PC-9 (cell line): ENCODE data around the gene IL2RG. TPM values are rescaled to one million over a fixed set of nuclear protein-coding genes. Genes with fewer than 3 reads are reported as not detected.

Experiments used
- BruUV-seq: library from RNA; stranded (reverse); fragments of 400-500 nt; replicated peaks from 2 replicates; lab custom pipeline; 2021; lab: Mats Ljungman, UMichigan
- CTCF ChIA-PET: fragments of 300-600 bp; sonication (Branson Sonifier 250); formaldehyde crosslinking; loops from one replicate; lab custom pipeline; 2022; ENCODE audit warnings: antibody characterized with exemption; lab: Charles Lee
- POLR2A ChIA-PET: fragments of 300-600 bp; sonication (Branson Sonifier 250); formaldehyde crosslinking; loops from one replicate; lab custom pipeline; 2022; ENCODE audit warnings: antibody characterized with exemption; ENCODE audit not compliant: unreplicated experiment; lab: Charles Lee
- DNase-seq, 2 experiments: peaks; one replicate each; pipeline versions ENCODE4 v3.0.0 to v3.0.0-alpha.2; 2015 to 2022; ENCODE audit warnings: mixed read lengths in 1 of 2
- H2AFZ ChIP-seq: fragments of 200-600 bp; sonication (generic); 2 replicates; pipeline ENCODE4 v1.8.1; 2017; ENCODE audit warnings: antibody characterized with exemption
- H3F3A ChIP-seq: fragments of 200-600 bp; sonication (generic); 2 replicates; pipeline ENCODE4 v1.8.1; 2017; ENCODE audit warnings: antibody characterized with exemption, mild to moderate bottlenecking, low read depth; ENCODE audit not compliant: insufficient read depth
- H3K27ac ChIP-seq: fragments of 200-600 bp; sonication (generic); 2 replicates; pipeline ENCODE4 v1.6.1; 2016; ENCODE audit warnings: mixed run types
- H3K27me3 ChIP-seq: fragments of 200-600 bp; sonication (generic); 2 replicates; pipeline ENCODE4 v1.6.1; 2016; ENCODE audit warnings: low read depth, mixed run types; ENCODE audit not compliant: insufficient read depth
- H3K36me3 ChIP-seq: fragments of 200-600 bp; sonication (generic); 2 replicates; pipeline ENCODE4 v1.6.1; 2016; ENCODE audit warnings: low read depth, mixed run types
- H3K4me1 ChIP-seq: fragments of 200-600 bp; sonication (generic); replicated peaks from 2 replicates; pipeline ENCODE4 v1.6.1; 2016; ENCODE audit warnings: mixed run types; ENCODE audit not compliant: insufficient read depth
- H3K4me2 ChIP-seq: fragments of 200-600 bp; sonication (generic); 2 replicates; pipeline ENCODE4 v1.6.1; 2017; ENCODE audit warnings: mixed run types
- H3K4me3 ChIP-seq: fragments of 200-600 bp; sonication (generic); 2 replicates; pipeline ENCODE4 v1.6.1; 2016; ENCODE audit warnings: mixed run types
- H3K79me2 ChIP-seq: fragments of 200-600 bp; sonication (generic); 2 replicates; pipeline ENCODE4 v1.6.1; 2017; ENCODE audit warnings: low read depth, mixed run types
- H3K9me2 ChIP-seq: fragments of 200-600 bp; sonication (generic); 2 replicates; pipeline ENCODE4 v1.8.1; 2017; ENCODE audit warnings: mild to moderate bottlenecking; ENCODE audit not compliant: insufficient read depth
- H3K9me3 ChIP-seq: fragments of 200-600 bp; sonication (generic); 2 replicates; pipeline ENCODE4 v1.8.1; 2016; ENCODE audit warnings: low read depth; ENCODE audit not compliant: insufficient read depth
- H4K20me1 ChIP-seq: fragments of 200-600 bp; sonication (generic); 2 replicates; pipeline ENCODE4 v1.8.1; 2017; ENCODE audit not compliant: insufficient read depth
- EZH2 ChIP-seq: fragments of 200-600 bp; sonication (generic); IDR thresholded peaks from 2 replicates; pipeline ENCODE4 v1.8.0; 2017; ENCODE audit warnings: antibody characterized with exemption, low read depth
- intact Hi-C: fragments of 100-400 bp; cut with micrococcal nuclease; formaldehyde crosslinking; loops from one replicate; pipeline ENCODE4 v1.10.0; 2022; ENCODE audit not compliant: unreplicated experiment
- total RNA-seq: library from RNA; stranded (reverse); gene quantifications from 2 replicates; pipeline ENCODE4 v1.2.3, GENCODE V29; 2021
- TF ChIP-seq, protein P1 (sequence below): fragments of 200-600 bp; sonication (generic); conservative IDR thresholded peaks from 2 replicates; pipeline ENCODE4 v1.6.1; 2017; ENCODE audit warnings: mixed run types, antibody characterized with exemption, mild to moderate bottlenecking, moderate library complexity

IL2RG gene
- total RNA-seq, 1 experiment from 2014 or later: not detected

GRCh38 chrX:71082822-71083221 lies 28.6 kb downstream of the IL2RG start:
- Histone ChIP-seq H2AFZ (no peak overlapping the region), H3K9me3 (no peaks in the 10 kb centered on the region), H4K20me1 (no peaks in the 10 kb centered on the region), H3K79me2 (no peaks in the 10 kb centered on the region), H3K9me2 (no peaks in the 10 kb centered on the region), H3K27ac (no peak overlapping the region), H3K4me1 (peaks cover 16% of the 10 kb centered on the region), H3K4me2 (no peak overlapping the region), H3F3A (peaks cover 11% of the 10 kb centered on the region), H3K4me3 (no peak overlapping the region), H3K27me3 (no peaks in the 10 kb centered on the region), H3K36me3 (no peaks in the 10 kb centered on the region)
- ChIA-PET CTCF (no interaction called here), POLR2A (no interaction called here)
- intact Hi-C loops: no loop called here
- BruUV-seq: no TSS peak
- DNase-seq: no peak
- no peak for TF ChIP-seq EZH2
- TF ChIP-seq, protein P1, sequence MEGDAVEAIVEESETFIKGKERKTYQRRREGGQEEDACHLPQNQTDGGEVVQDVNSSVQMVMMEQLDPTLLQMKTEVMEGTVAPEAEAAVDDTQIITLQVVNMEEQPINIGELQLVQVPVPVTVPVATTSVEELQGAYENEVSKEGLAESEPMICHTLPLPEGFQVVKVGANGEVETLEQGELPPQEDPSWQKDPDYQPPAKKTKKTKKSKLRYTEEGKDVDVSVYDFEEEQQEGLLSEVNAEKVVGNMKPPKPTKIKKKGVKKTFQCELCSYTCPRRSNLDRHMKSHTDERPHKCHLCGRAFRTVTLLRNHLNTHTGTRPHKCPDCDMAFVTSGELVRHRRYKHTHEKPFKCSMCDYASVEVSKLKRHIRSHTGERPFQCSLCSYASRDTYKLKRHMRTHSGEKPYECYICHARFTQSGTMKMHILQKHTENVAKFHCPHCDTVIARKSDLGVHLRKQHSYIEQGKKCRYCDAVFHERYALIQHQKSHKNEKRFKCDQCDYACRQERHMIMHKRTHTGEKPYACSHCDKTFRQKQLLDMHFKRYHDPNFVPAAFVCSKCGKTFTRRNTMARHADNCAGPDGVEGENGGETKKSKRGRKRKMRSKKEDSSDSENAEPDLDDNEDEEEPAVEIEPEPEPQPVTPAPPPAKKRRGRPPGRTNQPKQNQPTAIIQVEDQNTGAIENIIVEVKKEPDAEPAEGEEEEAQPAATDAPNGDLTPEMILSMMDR: no peak

- BruUV-seq: no TSS peak
- Histone ChIP-seq H4K20me1 (no peaks in the 10 kb centered on the region), H3K9me2 (no peaks in the 10 kb centered on the region), H3K36me3 (no peaks in the 10 kb centered on the region), H3K4me3 (no peak overlapping the region), H3K4me1 (peaks cover 16% of the 10 kb centered on the region), H3K27me3 (no peaks in the 10 kb centered on the region), H3F3A (peaks cover 11% of the 10 kb centered on the region), H2AFZ (no peak overlapping the region), H3K4me2 (peak overlapping the region; percentile 49), H3K79me2 (no peaks in the 10 kb centered on the region), H3K9me3 (no peaks in the 10 kb centered on the region), H3K27ac (no peak overlapping the region)
- DNase-seq: no peak
- CTCF ChIA-PET: no interaction called here
- POLR2A ChIA-PET: no interaction called here
- TF ChIP-seq EZH2: no peak
- TF ChIP-seq, protein P1: no peak
- intact Hi-C loops: no loop called here
Observed at GRCh38 chrX:71082124-71082647, 29.2 kb downstream of the IL2RG start.

DNA sequence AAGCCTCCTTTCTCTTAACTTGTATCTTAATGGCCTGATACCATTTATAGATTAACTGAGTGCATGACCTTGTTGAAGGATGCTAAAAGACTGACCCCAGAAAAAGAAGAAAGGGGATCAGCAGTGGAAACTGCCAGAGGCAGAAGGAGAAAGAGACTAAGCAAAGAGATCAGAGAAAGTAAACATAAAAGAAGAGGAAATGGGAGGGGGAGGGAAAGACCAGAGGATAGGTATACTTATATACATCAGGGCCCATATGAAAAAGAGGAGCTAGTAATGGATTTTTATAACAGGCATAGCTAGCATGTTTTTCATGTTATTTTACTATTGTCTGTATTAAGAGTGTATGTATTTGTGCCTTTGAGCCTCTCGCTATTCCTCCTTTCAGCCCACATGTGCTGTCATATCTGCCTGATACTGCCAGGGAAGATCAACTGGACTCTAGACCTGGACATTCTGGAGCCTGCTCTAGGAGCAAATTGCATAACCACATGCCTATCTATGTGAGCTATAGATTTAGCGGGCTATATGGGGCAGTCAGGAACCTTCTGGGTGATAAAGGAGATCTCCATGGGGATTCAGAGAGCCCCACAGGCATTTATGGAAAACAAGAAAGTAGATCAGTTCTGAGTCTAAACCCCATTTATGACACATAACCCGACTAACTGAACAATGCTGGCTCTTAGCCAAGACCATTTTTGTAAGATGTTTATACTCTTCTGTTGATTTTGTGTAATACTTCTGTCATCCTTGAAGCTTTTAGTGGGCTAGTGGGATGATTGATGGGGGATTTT lies 29.9 kb downstream of the IL2RG start:
- no peak overlapping the region for H3K4me3 ChIP-seq
- peak overlapping the region; percentile 49 for H3K4me2 ChIP-seq
- peak in 1 of 2 experiments; percentile 68 for DNase-seq
- ChIA-PET POLR2A (no interaction called here), CTCF (no interaction called here)
- peaks cover 11% of the 10 kb centered on the region for H3F3A ChIP-seq
- H3K79me2 ChIP-seq: no peaks in the 10 kb centered on the region
- H3K4me1 ChIP-seq: peaks cover 16% of the 10 kb centered on the region
- H4K20me1 ChIP-seq: no peaks in the 10 kb centered on the region
- no peaks in the 10 kb centered on the region for H3K9me3 ChIP-seq
- H2AFZ ChIP-seq: no peak overlapping the region
- no TSS peak for BruUV-seq
- H3K27ac ChIP-seq: no peak overlapping the region
- no peak for TF ChIP-seq EZH2
- TF ChIP-seq, protein P1: no peak
- no peaks in the 10 kb centered on the region for H3K27me3 ChIP-seq
- H3K9me2 ChIP-seq: no peaks in the 10 kb centered on the region
- intact Hi-C loops: no loop called here
- no peaks in the 10 kb centered on the region for H3K36me3 ChIP-seq
